ENCODE results near the gene POLD4. TPM values are rescaled to one million over a fixed set of nuclear protein-coding genes. Genes with fewer than 3 reads are reported as not detected.

The POLD4 gene
- total RNA-seq, 1 donor from 2014 or later: 80.0 TPM

DNA sequence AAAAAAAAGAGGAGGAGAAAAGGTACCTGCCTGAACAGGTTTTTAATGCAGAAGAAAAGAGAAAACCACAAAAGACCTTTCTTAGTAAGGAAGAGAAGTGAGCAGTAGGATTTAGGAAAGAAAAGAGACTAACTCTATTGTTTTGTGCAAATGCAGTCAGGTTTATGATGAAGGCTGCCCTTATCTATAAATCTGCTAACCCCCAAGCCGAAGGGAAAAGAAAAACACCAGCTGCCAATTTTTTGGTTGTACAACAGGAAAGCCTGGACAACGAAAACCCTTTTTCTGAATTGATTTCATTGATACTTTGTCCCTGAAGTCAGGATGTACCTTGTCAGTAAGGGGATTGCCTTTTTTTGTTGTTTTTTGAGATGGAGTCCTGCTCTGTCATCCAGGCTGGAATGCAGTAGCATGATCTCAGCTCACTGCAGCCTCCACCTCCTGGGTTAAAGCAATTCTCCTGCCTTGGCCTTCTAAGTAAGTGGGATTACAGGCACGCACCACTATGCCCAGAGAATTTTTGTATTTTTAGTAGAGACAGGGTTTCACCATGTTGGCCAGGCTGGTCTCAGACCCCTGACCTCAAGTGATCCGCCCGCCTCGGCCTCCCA, 21.2 kb downstream of the POLD4 start:
- Histone ChIP-seq H3K27me3 (no peaks in the 10 kb centered on the region), H3K4me1 (no peaks in the 10 kb centered on the region), H3K9me3 (no peaks in the 10 kb centered on the region), H3K36me3 (no peaks in the 10 kb centered on the region), H3K27ac (no peak overlapping the region), H3K4me3 (no peak overlapping the region)
- DNase-seq (ENCODE audit: extremely low spot score in 2 of 2): no peak
- intact Hi-C loops (cut with DNase I): no loop called here
- TF ChIP-seq POLR2AphosphoS5 (IDR thresholded peaks at IDR 0.05; ENCODE audit: insufficient read depth in 1 of 2, low read depth in 1 of 2): no peak
- TF ChIP-seq POLR2A (IDR thresholded peaks at IDR 0.05): no peak
- TF ChIP-seq, protein P1, sequence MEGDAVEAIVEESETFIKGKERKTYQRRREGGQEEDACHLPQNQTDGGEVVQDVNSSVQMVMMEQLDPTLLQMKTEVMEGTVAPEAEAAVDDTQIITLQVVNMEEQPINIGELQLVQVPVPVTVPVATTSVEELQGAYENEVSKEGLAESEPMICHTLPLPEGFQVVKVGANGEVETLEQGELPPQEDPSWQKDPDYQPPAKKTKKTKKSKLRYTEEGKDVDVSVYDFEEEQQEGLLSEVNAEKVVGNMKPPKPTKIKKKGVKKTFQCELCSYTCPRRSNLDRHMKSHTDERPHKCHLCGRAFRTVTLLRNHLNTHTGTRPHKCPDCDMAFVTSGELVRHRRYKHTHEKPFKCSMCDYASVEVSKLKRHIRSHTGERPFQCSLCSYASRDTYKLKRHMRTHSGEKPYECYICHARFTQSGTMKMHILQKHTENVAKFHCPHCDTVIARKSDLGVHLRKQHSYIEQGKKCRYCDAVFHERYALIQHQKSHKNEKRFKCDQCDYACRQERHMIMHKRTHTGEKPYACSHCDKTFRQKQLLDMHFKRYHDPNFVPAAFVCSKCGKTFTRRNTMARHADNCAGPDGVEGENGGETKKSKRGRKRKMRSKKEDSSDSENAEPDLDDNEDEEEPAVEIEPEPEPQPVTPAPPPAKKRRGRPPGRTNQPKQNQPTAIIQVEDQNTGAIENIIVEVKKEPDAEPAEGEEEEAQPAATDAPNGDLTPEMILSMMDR (IDR thresholded peaks at IDR 0.05): no peak

GRCh38 chr11:67323526-67323925, 29.8 kb downstream of the POLD4 start:
- Histone ChIP-seq H3K27me3 (no peaks in the 10 kb centered on the region), H3K36me3 (no peaks in the 10 kb centered on the region), H3K4me1 (peaks cover 14% of the 10 kb centered on the region), H3K9me3 (no peaks in the 10 kb centered on the region), H3K4me3 (no peak overlapping the region), H3K27ac (no peak overlapping the region)
- intact Hi-C loops (cut with DNase I): no loop called here
- TF ChIP-seq POLR2AphosphoS5 (IDR thresholded peaks at IDR 0.05; ENCODE audit: insufficient read depth in 1 of 2, low read depth in 1 of 2) (no peak), POLR2A (IDR thresholded peaks at IDR 0.05) (no peak)
- TF ChIP-seq, protein P1 (IDR thresholded peaks at IDR 0.05): no peak
- DNase-seq (ENCODE audit: extremely low spot score in 2 of 2): no peak

DNA sequence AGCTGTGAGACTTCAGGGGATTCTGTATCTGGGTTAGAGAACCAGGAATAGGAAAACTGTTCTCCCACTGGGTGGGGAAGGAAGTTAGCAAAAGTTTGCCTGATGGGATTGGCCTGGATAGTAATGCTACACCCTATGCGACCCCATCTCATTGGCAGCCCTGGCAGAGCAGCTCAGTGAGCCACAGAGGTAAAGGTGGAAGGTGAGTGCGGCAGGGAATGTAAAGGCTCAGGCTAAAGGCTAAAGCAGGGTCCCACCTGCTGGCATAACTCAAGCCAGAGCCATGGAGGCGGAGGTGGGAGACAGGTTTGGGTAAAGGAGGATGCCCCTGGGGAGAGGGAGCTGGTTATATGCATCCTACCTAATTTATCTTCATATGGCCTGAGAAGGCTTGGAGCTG, 31.3 kb downstream of the POLD4 start:
- intact Hi-C loops (cut with DNase I): no loop called here
- Histone ChIP-seq H3K4me3 (no peak overlapping the region), H3K9me3 (no peaks in the 10 kb centered on the region), H3K27me3 (no peaks in the 10 kb centered on the region), H3K4me1 (peaks cover 21% of the 10 kb centered on the region), H3K36me3 (no peaks in the 10 kb centered on the region), H3K27ac (no peak overlapping the region)
- TF ChIP-seq, protein P1 (IDR thresholded peaks at IDR 0.05): no peak
- TF ChIP-seq POLR2A (IDR thresholded peaks at IDR 0.05) (no peak), POLR2AphosphoS5 (IDR thresholded peaks at IDR 0.05; ENCODE audit: insufficient read depth in 1 of 2, low read depth in 1 of 2) (no peak)
- DNase-seq (ENCODE audit: extremely low spot score in 2 of 2): no peak

GRCh38 chr11:67321313-67321871, 32.0 kb downstream of the POLD4 start:
- TF ChIP-seq POLR2AphosphoS5 (IDR thresholded peaks at IDR 0.05; ENCODE audit: insufficient read depth in 1 of 2, low read depth in 1 of 2): no peak
- Histone ChIP-seq H3K4me1 (peaks cover 26% of the 10 kb centered on the region), H3K27me3 (no peaks in the 10 kb centered on the region), H3K36me3 (no peaks in the 10 kb centered on the region), H3K9me3 (no peaks in the 10 kb centered on the region), H3K4me3 (no peak overlapping the region), H3K27ac (no peak overlapping the region)
- DNase-seq (ENCODE audit: extremely low spot score in 2 of 2): no peak
- intact Hi-C loops (cut with DNase I): no loop called here

DNA sequence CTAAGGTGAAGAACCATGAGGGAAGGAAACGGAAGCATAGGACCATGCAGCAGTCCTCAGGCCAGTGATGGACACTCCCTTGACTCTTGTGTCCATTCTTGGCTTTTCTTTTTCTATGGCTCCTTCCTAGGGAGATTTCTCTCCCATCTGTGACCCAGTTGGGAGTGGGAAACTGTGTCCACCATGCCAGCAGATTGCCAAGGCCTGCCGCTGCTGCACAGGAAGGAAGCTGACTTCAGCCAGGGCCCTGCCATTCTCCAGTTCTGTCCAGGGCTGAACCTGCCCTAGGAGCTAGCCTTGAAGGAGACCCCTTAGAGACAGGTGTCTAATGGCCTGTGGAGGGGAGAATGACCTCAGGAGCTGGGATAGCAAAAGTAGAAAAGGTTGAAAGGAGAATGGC, 32.7 kb downstream of the POLD4 start:
- DNase-seq (ENCODE audit: extremely low spot score in 2 of 2): no peak
- intact Hi-C loops (cut with DNase I): no loop called here
- TF ChIP-seq, protein P1 (IDR thresholded peaks at IDR 0.05): no peak
- no peak for TF ChIP-seq POLR2AphosphoS5 (IDR thresholded peaks at IDR 0.05; ENCODE audit: insufficient read depth in 1 of 2, low read depth in 1 of 2)
- TF ChIP-seq POLR2A (IDR thresholded peaks at IDR 0.05): no peak
- Histone ChIP-seq H3K27me3 (no peaks in the 10 kb centered on the region), H3K4me3 (no peak overlapping the region), H3K4me1 (peaks cover 27% of the 10 kb centered on the region), H3K36me3 (no peaks in the 10 kb centered on the region), H3K27ac (no peak overlapping the region), H3K9me3 (no peaks in the 10 kb centered on the region)
